ENCODE data around the gene CFAP221.

DNA sequence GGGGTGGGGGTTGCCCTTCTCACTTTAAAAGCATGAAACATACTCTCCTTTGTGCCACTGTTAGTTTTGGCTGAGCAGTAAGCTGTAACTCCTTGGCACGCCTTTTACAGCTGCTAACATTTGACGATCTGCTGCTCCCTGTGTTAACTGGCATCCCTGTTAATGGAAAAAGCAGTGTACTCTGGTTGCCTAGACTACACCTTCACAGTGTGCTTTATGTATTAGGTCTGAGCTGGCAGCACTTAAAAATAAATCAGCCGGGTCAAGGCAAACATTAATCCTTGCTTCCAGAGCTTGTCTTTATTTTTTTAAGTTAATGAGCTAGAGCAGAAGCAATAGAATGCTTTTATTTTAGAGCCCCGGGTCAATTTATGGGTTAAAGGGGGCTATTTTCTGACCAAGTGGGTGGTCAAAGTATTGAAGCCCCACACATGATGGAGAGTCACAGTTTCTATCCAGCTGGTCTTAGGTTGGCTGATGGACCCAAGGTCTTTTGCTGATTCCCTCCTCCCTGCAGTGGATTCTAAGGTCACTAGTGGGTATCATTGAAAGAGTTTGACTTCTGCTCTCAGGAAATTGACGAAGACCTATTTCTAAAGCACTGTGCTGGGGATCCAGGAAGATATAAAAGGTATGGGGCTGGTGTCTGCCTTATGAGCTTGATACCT is 54.5 kb downstream of the CFAP221 start:
- TF ChIP-seq, protein P1, sequence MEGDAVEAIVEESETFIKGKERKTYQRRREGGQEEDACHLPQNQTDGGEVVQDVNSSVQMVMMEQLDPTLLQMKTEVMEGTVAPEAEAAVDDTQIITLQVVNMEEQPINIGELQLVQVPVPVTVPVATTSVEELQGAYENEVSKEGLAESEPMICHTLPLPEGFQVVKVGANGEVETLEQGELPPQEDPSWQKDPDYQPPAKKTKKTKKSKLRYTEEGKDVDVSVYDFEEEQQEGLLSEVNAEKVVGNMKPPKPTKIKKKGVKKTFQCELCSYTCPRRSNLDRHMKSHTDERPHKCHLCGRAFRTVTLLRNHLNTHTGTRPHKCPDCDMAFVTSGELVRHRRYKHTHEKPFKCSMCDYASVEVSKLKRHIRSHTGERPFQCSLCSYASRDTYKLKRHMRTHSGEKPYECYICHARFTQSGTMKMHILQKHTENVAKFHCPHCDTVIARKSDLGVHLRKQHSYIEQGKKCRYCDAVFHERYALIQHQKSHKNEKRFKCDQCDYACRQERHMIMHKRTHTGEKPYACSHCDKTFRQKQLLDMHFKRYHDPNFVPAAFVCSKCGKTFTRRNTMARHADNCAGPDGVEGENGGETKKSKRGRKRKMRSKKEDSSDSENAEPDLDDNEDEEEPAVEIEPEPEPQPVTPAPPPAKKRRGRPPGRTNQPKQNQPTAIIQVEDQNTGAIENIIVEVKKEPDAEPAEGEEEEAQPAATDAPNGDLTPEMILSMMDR (IDR thresholded peaks at IDR 0.05; ENCODE audit: insufficient read depth, low read length, poor library complexity, severe bottlenecking), result no peak
- no peak for TF ChIP-seq EZH2phosphoT487 (conservative IDR thresholded peaks at IDR 0.05; ENCODE audit: low read length)

Data from SU-DHL-6 (cell line).